Measurements from ENCODE around the gene PCDHGB7. TPM values are rescaled to one million over a fixed set of nuclear protein-coding genes. Genes with fewer than 3 reads are reported as not detected.

PCDHGB7 gene
- total and polyA plus RNA-seq, 2 donors (not counting 1 experiment from before 2014, with no cell fraction given): 0.12 to 2.2 TPM

GRCh38 chr5:141369994-141370848, 47.3 kb upstream of the PCDHGB7 start, which contains the start of gene PCDHGB3:
TSS of gene PCDHGB3 (plus strand) at chr5:141370242. CDS start at chr5:141370395, 153 bp downstream.
- peak within 1 kb of the TSS; percentile 71 for H2AFZ ChIP-seq (ENCODE audit: insufficient read depth, low read depth, low read length, poor library complexity, severe bottlenecking)
- H3K9me3 Mint-ChIP-seq (ENCODE audit: insufficient read depth): peaks cover 9% of the 10 kb centered on the region
- H3K9me3 ChIP-seq (ENCODE audit: control extremely low read depth in 1 of 3, control insufficient read depth in 2 of 3, insufficient read depth in 1 of 3, low read length in 2 of 3): peaks cover 4 to 61% (median 45%) of the 10 kb centered on the region in 3 donors
- peak within 1 kb of the TSS in 4 of 5 experiments; percentile 23 to 55 (median 38) for H3K4me3 ChIP-seq (ENCODE audit: control extremely low read depth in 1 of 5, extremely low read depth in 1 of 5, insufficient read depth in 1 of 5, low read depth in 2 of 5, low read length in 4 of 5)
- H3K27me3 ChIP-seq (replicated peaks in 1 of 4; ENCODE audit: control extremely low read depth in 1 of 4, control insufficient read depth in 3 of 4, insufficient read depth in 4 of 4, low read length in 3 of 4): peaks cover 0 to 65% (median 39%) of the 10 kb centered on the region in 4 experiments
- H3K4me1 Mint-ChIP-seq: peaks cover 8% of the 10 kb centered on the region
- peak within 1 kb of the TSS; percentile 82 for H3K4me3 Mint-ChIP-seq
- H4K20me1 ChIP-seq (ENCODE audit: control insufficient read depth, insufficient read depth, low read length, poor library complexity, severe bottlenecking): no peaks in the 10 kb centered on the region
- CTCF ChIA-PET: interaction anchor here (0.7 to 3.0 kb wide), 15 partner anchors 12 to 509 kb away, joined by 3 to 17 read pairs (median 4); partner anchors contain the start of genes PCDHGA10, PCDHGA11, PCDHGA12 and PCDHGC3
- peaks cover 53% of the 10 kb centered on the region for H3K27me3 Mint-ChIP-seq
- peak; percentile 54 for DNase-seq
- TF ChIP-seq EZH2 (IDR thresholded peaks at IDR 0.05; ENCODE audit: borderline replicate concordance, insufficient read depth, low read depth, low read length, poor library complexity, severe bottlenecking) (no peak), CTCF (IDR thresholded peaks at IDR 0.05) (peak; percentile 38)
- intact Hi-C loops (cut with micrococcal nuclease): loop anchor here (1.0 to 5.0 kb wide), 2 partner anchors 32 to 188 kb away; partner anchors contain the start of gene PCDHGA9
- H3K4me1 ChIP-seq (ENCODE audit: control insufficient read depth in 2 of 2, insufficient read depth in 2 of 2, low read length in 2 of 2): peaks cover 0 to 5% of the 10 kb centered on the region in 2 donors
- no peak within 1 kb of the TSS for H3K27ac ChIP-seq (ENCODE audit: low read length in 2 of 2)
- peak; percentile 74 for ATAC-seq (ENCODE audit: low read depth)
- H3K36me3 ChIP-seq (replicated peaks in 1 of 2; ENCODE audit: control extremely low read depth in 1 of 2, control insufficient read depth in 1 of 2, extremely low read depth in 1 of 2, insufficient read depth in 2 of 2, low read length in 1 of 2): no peaks in the 10 kb centered on the region
- WGBS (ENCODE audit: insufficient coverage): 26% methylated on average over 32 of the region's 32 CpGs
- H3K79me2 ChIP-seq (ENCODE audit: control insufficient read depth, insufficient read depth, low read length): no peaks in the 10 kb centered on the region
- H3K4me2 ChIP-seq (replicated peaks; ENCODE audit: low read depth, low read length, poor library complexity, severe bottlenecking): peak within 1 kb of the TSS; percentile 58
- H3K27ac Mint-ChIP-seq: peak within 1 kb of the TSS; percentile 39
- H3K9ac ChIP-seq (ENCODE audit: low read length): peak within 1 kb of the TSS; percentile 51
- POLR2A ChIA-PET: no interaction called here

All from B cell (primary cell).